ENCODE data around the gene IMPDH1. TPM values are rescaled to one million over a fixed set of nuclear protein-coding genes. Genes with fewer than 3 reads are reported as not detected.

The IMPDH1 gene
- total RNA-seq, 2 experiments from 2014 or later, result 52.9 to 57.7 TPM

GRCh38 chr7:128380483-128381106, 29.2 kb downstream of the IMPDH1 start:
- DNase-seq, result no peak
- H3K4me1 Mint-ChIP-seq (ENCODE audit: low read depth), result no peaks in the 10 kb centered on the region
- POLR2A ChIA-PET, result no interaction called here
- intact Hi-C loops (cut with micrococcal nuclease), result no loop called here
- no peaks in the 10 kb centered on the region for H3K27me3 Mint-ChIP-seq
- H3K9me3 Mint-ChIP-seq, result no peaks in the 10 kb centered on the region
- CTCF ChIA-PET, result interaction anchor here (1.2 to 16.3 kb wide), 16 partner anchors 9 to 328 kb away, joined by 3 to 507 read pairs (median 4); partner anchors contain the start of gene RBM28
- H3K36me3 Mint-ChIP-seq, result no peaks in the 10 kb centered on the region
- no peak overlapping the region for H3K4me3 Mint-ChIP-seq
- H3K27ac Mint-ChIP-seq, result no peak overlapping the region

GRCh38 chr7:128379900-128380479, 29.8 kb downstream of the IMPDH1 start:
- DNase-seq, result no peak
- Mint-ChIP-seq H3K4me1 (ENCODE audit: low read depth) (no peaks in the 10 kb centered on the region), H3K27ac (no peak overlapping the region), H3K27me3 (no peaks in the 10 kb centered on the region), H3K9me3 (no peaks in the 10 kb centered on the region), H3K36me3 (no peaks in the 10 kb centered on the region), H3K4me3 (no peak overlapping the region)
- POLR2A ChIA-PET, result no interaction called here
- CTCF ChIA-PET, result interaction anchor here (1.2 to 16.3 kb wide), 7 partner anchors 18 to 47 kb away, joined by 3 to 507 read pairs (median 6); partner anchors contain the start of gene RBM28
- intact Hi-C loops (cut with micrococcal nuclease), result no loop called here

GRCh38 chr7:128378637-128379036, 31.1 kb downstream of the IMPDH1 start:
- DNase-seq, result no peak
- intact Hi-C loops (cut with micrococcal nuclease), result no loop called here
- H3K9me3 Mint-ChIP-seq, result no peaks in the 10 kb centered on the region
- H3K4me3 Mint-ChIP-seq, result no peak overlapping the region
- POLR2A ChIA-PET, result no interaction called here
- no peaks in the 10 kb centered on the region for H3K4me1 Mint-ChIP-seq (ENCODE audit: low read depth)
- no peaks in the 10 kb centered on the region for H3K27me3 Mint-ChIP-seq
- no peak overlapping the region for H3K27ac Mint-ChIP-seq
- CTCF ChIA-PET, result interaction anchor here (1.8 to 16.3 kb wide), 2 partner anchors 9 to 31 kb away, joined by 7 to 507 read pairs; partner anchors contain the start of gene RBM28
- H3K36me3 Mint-ChIP-seq, result no peaks in the 10 kb centered on the region

- Mint-ChIP-seq H3K4me1 (ENCODE audit: low read depth) (no peaks in the 10 kb centered on the region), H3K36me3 (no peaks in the 10 kb centered on the region), H3K27me3 (no peaks in the 10 kb centered on the region), H3K27ac (no peak overlapping the region), H3K4me3 (no peak overlapping the region), H3K9me3 (no peaks in the 10 kb centered on the region)
- intact Hi-C loops (cut with micrococcal nuclease), result no loop called here
- ChIA-PET CTCF (interaction anchor here (0.8 to 2.5 kb wide), 3 partner anchors 11 to 29 kb away, joined by 3 to 20 read pairs (median 4); no protein-coding TSS in a partner anchor), POLR2A (no interaction called here)
- DNase-seq, result no peak
These were observed 33.7 kb downstream of the IMPDH1 start for GRCh38 chr7:128376077-128376476.

- intact Hi-C loops (cut with micrococcal nuclease), result no loop called here
- no peak overlapping the region for H3K4me3 Mint-ChIP-seq
- H3K36me3 Mint-ChIP-seq, result no peaks in the 10 kb centered on the region
- H3K27ac Mint-ChIP-seq, result no peak overlapping the region
- no peaks in the 10 kb centered on the region for H3K9me3 Mint-ChIP-seq
- H3K4me1 Mint-ChIP-seq (ENCODE audit: low read depth), result no peaks in the 10 kb centered on the region
- ChIA-PET CTCF (interaction anchor here (0.9 to 3.4 kb wide), 6 partner anchors 12 to 30 kb away, joined by 3 to 22 read pairs (median 5); partner anchors contain the start of gene RBM28), POLR2A (no interaction called here)
- no peak for DNase-seq
- no peaks in the 10 kb centered on the region for H3K27me3 Mint-ChIP-seq
These were observed 35.7 kb downstream of the IMPDH1 start for GRCh38 chr7:128374041-128374440.

- Mint-ChIP-seq H3K4me1 (ENCODE audit: low read depth) (no peaks in the 10 kb centered on the region), H3K4me3 (no peak overlapping the region), H3K27me3 (no peaks in the 10 kb centered on the region), H3K36me3 (no peaks in the 10 kb centered on the region), H3K9me3 (no peaks in the 10 kb centered on the region), H3K27ac (no peak overlapping the region)
- CTCF ChIA-PET, result interaction anchor here (0.9 to 3.4 kb wide), 6 partner anchors 11 to 30 kb away, joined by 3 to 22 read pairs (median 5); partner anchors contain the start of gene RBM28
- intact Hi-C loops (cut with micrococcal nuclease), result no loop called here
- POLR2A ChIA-PET, result no interaction called here
- no peak for DNase-seq
These were observed 36.2 kb downstream of the IMPDH1 start for GRCh38 chr7:128373606-128374005.

GRCh38 chr7:128370491-128370890, 39.3 kb downstream of the IMPDH1 start:
- CTCF ChIA-PET, result no interaction called here
- Mint-ChIP-seq H3K27me3 (peaks cover 15% of the 10 kb centered on the region), H3K27ac (no peak overlapping the region), H3K4me1 (ENCODE audit: low read depth) (no peaks in the 10 kb centered on the region), H3K36me3 (no peaks in the 10 kb centered on the region), H3K4me3 (no peak overlapping the region), H3K9me3 (no peaks in the 10 kb centered on the region)
- intact Hi-C loops (cut with micrococcal nuclease), result no loop called here
- POLR2A ChIA-PET, result no interaction called here
- no peak for DNase-seq

GRCh38 chr7:128366986-128367385, 42.8 kb downstream of the IMPDH1 start:
- no peak for DNase-seq
- peaks cover 12% of the 10 kb centered on the region for H3K4me1 Mint-ChIP-seq (ENCODE audit: low read depth)
- H3K36me3 Mint-ChIP-seq, result no peaks in the 10 kb centered on the region
- H3K4me3 Mint-ChIP-seq, result no peak overlapping the region
- H3K27ac Mint-ChIP-seq, result no peak overlapping the region
- CTCF ChIA-PET, result interaction anchor here (0.6 to 4.7 kb wide), 2 partner anchors 20 to 38 kb away, joined by 3 to 15 read pairs; no protein-coding TSS in a partner anchor
- POLR2A ChIA-PET, result no interaction called here
- intact Hi-C loops (cut with micrococcal nuclease), result no loop called here
- H3K27me3 Mint-ChIP-seq, result peaks cover 37% of the 10 kb centered on the region
- H3K9me3 Mint-ChIP-seq, result no peaks in the 10 kb centered on the region

- Mint-ChIP-seq H3K9me3 (no peaks in the 10 kb centered on the region), H3K4me1 (ENCODE audit: low read depth) (peaks cover 15% of the 10 kb centered on the region), H3K27me3 (peaks cover 40% of the 10 kb centered on the region), H3K36me3 (no peaks in the 10 kb centered on the region), H3K4me3 (no peak overlapping the region), H3K27ac (no peak overlapping the region)
- CTCF ChIA-PET, result interaction anchor here (0.6 to 4.7 kb wide), 2 partner anchors 19 to 38 kb away, joined by 3 to 15 read pairs; no protein-coding TSS in a partner anchor
- POLR2A ChIA-PET, result no interaction called here
- DNase-seq, result no peak
- intact Hi-C loops (cut with micrococcal nuclease), result no loop called here
These were observed 43.5 kb downstream of the IMPDH1 start for GRCh38 chr7:128366300-128366699.

- Mint-ChIP-seq H3K36me3 (no peaks in the 10 kb centered on the region), H3K9me3 (no peaks in the 10 kb centered on the region), H3K4me1 (ENCODE audit: low read depth) (peaks cover 21% of the 10 kb centered on the region), H3K27ac (no peak overlapping the region), H3K27me3 (peaks cover 44% of the 10 kb centered on the region), H3K4me3 (no peak overlapping the region)
- CTCF ChIA-PET, result interaction anchor here (1.3 to 4.7 kb wide), 2 partner anchors 18 to 23 kb away, joined by 4 to 15 read pairs; no protein-coding TSS in a partner anchor
- intact Hi-C loops (cut with micrococcal nuclease), result no loop called here
- POLR2A ChIA-PET, result no interaction called here
- no peak for DNase-seq
These were observed 44.4 kb downstream of the IMPDH1 start for GRCh38 chr7:128365432-128365831.

GRCh38 chr7:128364166-128364870, 45.5 kb downstream of the IMPDH1 start:
- intact Hi-C loops (cut with micrococcal nuclease), result loop anchor here (5.0 kb wide), 1 partner anchor 333 kb away; no protein-coding TSS in a partner anchor
- no peak for DNase-seq
- no peak overlapping the region for H3K27ac Mint-ChIP-seq
- H3K36me3 Mint-ChIP-seq, result no peaks in the 10 kb centered on the region
- CTCF ChIA-PET, result interaction anchor here (1.0 to 1.6 kb wide), 3 partner anchors 17 to 24 kb away, joined by 4 to 6 read pairs (median 6); no protein-coding TSS in a partner anchor
- peaks cover 47% of the 10 kb centered on the region for H3K27me3 Mint-ChIP-seq
- H3K9me3 Mint-ChIP-seq, result no peaks in the 10 kb centered on the region
- peaks cover 21% of the 10 kb centered on the region for H3K4me1 Mint-ChIP-seq (ENCODE audit: low read depth)
- no peak overlapping the region for H3K4me3 Mint-ChIP-seq
- POLR2A ChIA-PET, result no interaction called here

- Mint-ChIP-seq H3K4me3 (no peak overlapping the region), H3K4me1 (ENCODE audit: low read depth) (peaks cover 21% of the 10 kb centered on the region), H3K27ac (no peak overlapping the region), H3K9me3 (no peaks in the 10 kb centered on the region), H3K27me3 (peaks cover 47% of the 10 kb centered on the region), H3K36me3 (no peaks in the 10 kb centered on the region)
- ChIA-PET POLR2A (no interaction called here), CTCF (interaction anchor here (1.0 to 7.2 kb wide), 9 partner anchors 10 to 90 kb away, joined by 3 to 48 read pairs (median 4); no protein-coding TSS in a partner anchor)
- intact Hi-C loops (cut with micrococcal nuclease), result loop anchor here (2.0 to 5.0 kb wide), 2 partner anchors 16 to 334 kb away; no protein-coding TSS in a partner anchor
- DNase-seq, result no peak
These were observed 46.5 kb downstream of the IMPDH1 start for GRCh38 chr7:128363261-128363721.
